HCT116 (cell line): ENCODE results near the gene NLRP5. TPM values are rescaled to one million over a fixed set of nuclear protein-coding genes. Genes with fewer than 3 reads are reported as not detected.

Source experiments
- ATAC-seq: fragments of 200-7000 bp; cut with Tn5 transposase; 2 replicates; pipeline ENCODE4 v1.9.1; 2020; ENCODE audit warnings: mild to moderate bottlenecking, moderate library complexity
- BruUV-seq: library from RNA; stranded (reverse); fragments of 400-500 nt; replicated peaks from 2 replicates; lab custom pipeline; 2021; lab: Mats Ljungman, UMichigan
- CTCF ChIA-PET: fragments of 300-600 bp; sonication (Branson Sonifier 250); formaldehyde crosslinking; loops from one replicate; lab custom pipeline; 2021; ENCODE audit warnings: antibody characterized with exemption; lab: Charles Lee
- POLR2A ChIA-PET: fragments of 300-600, 350-600 bp; sonication (Branson Sonifier 250); formaldehyde crosslinking; loops from one replicate; lab custom pipeline; 2021; ENCODE audit warnings: antibody characterized with exemption; lab: Charles Lee
- RAD21 ChIA-PET, 2 experiments: fragments of 300-600 bp; sonication (Branson Sonifier 250); formaldehyde crosslinking; loops; one replicate each; lab custom pipeline; 2023; ENCODE audit warnings: low total read pairs in 2 of 2; ENCODE audit not compliant: uncharacterized antibody in 2 of 2, unreplicated experiment in 2 of 2, low non-redundant PET in 1 of 2; lab: Charles Lee
- DNase-seq: peaks from one replicate; pipeline ENCODE4 v3.0.0-alpha.2; 2010; ENCODE audit warnings: low read depth, low spot score
- H2AFZ ChIP-seq: fragments of 200-600 bp; shearing (Covaris generic), sonication (generic); 2 replicates; pipeline ENCODE4 v1.6.1; 2017; ENCODE audit warnings: low read depth, mixed run types, mixed read lengths, antibody characterized with exemption, low read length; ENCODE audit not compliant: poor library complexity, severe bottlenecking
- H3K27ac ChIP-seq: 2 replicates; pipeline ENCODE4 v1.5.1; 2012; ENCODE audit warnings: low read depth, low read length
- H3K27me3 ChIP-seq: fragments of 200-600 bp; sonication (generic); 2 replicates; pipeline ENCODE4 v1.6.1; 2016; ENCODE audit warnings: mixed run types, low read length, mixed read lengths; ENCODE audit not compliant: insufficient read depth
- H3K36me3 ChIP-seq, 2 experiments: fragments of 200-500 bp in 1 of 2; fragments of 200-600 bp in 1 of 2; sonication (Bioruptor generic) in 1 of 2; sonication (generic) in 1 of 2; 2 replicates each; pipeline versions ENCODE4 v1.5.1 to v1.6.1; 2014 to 2016; ENCODE audit warnings: low read length in 2 of 2, inconsistent platforms in 1 of 2, mixed read lengths in 1 of 2, mixed run types in 1 of 2; ENCODE audit not compliant: insufficient read depth in 2 of 2, control insufficient read depth in 1 of 2
- H3K4me1 ChIP-seq, 2 experiments: fragments of 200-600 bp in 1 of 2; sonication (generic) in 1 of 2; 2 replicates each; pipeline versions ENCODE4 v1.5.1 to v1.6.1; 2012 to 2017; ENCODE audit warnings: low read length in 2 of 2, inconsistent platforms in 1 of 2, mild to moderate bottlenecking in 1 of 2, mixed read lengths in 1 of 2, mixed run types in 1 of 2, moderate library complexity in 1 of 2; ENCODE audit not compliant: insufficient read depth in 2 of 2, control insufficient read depth in 1 of 2
- H3K4me2 ChIP-seq: fragments of 200-600 bp; sonication (generic); 2 replicates; pipeline ENCODE4 v1.6.1; 2017; ENCODE audit warnings: mixed run types, low read length, mixed read lengths
- H3K4me3 ChIP-seq, 2 experiments: fragments of 200-600 bp in 1 of 2; sonication (generic) in 1 of 2; replicated peaks in 1 of 2; 2 replicates each; pipeline ENCODE4 v1.5.1; 2011 to 2016; ENCODE audit warnings: low read length in 2 of 2, control low read depth in 1 of 2, low read depth in 1 of 2, mild to moderate bottlenecking in 1 of 2, mixed read lengths in 1 of 2, mixed run types in 1 of 2
- H3K79me2 ChIP-seq: fragments of 200-600 bp; sonication (generic); 2 replicates; pipeline ENCODE4 v1.6.1; 2017; ENCODE audit warnings: mild to moderate bottlenecking, mixed run types, low read length, moderate library complexity, mixed read lengths; ENCODE audit not compliant: insufficient read depth
- H3K9ac ChIP-seq: fragments of 200-600 bp; sonication (generic); 2 replicates; pipeline ENCODE4 v1.6.1; 2016; ENCODE audit warnings: low read length, mixed read lengths
- H3K9me2 ChIP-seq: fragments of 200-600 bp; sonication (generic), shearing (Covaris generic); 2 replicates; pipeline ENCODE4 v1.6.1; 2017; ENCODE audit warnings: mixed run types, mild to moderate bottlenecking, moderate library complexity; ENCODE audit not compliant: insufficient read depth
- H3K9me3 ChIP-seq, 2 experiments: fragments of 200-500 bp in 1 of 2; fragments of 200-600 bp in 1 of 2; sonication (Bioruptor generic) in 1 of 2; sonication (generic) in 1 of 2; 2 replicates each; pipeline ENCODE4 v1.6.1; 2014 to 2017; ENCODE audit warnings: low read length in 2 of 2, mixed read lengths in 2 of 2, inconsistent platforms in 1 of 2, low read depth in 1 of 2, mild to moderate bottlenecking in 1 of 2, mixed run types in 1 of 2, moderate library complexity in 1 of 2; ENCODE audit not compliant: control insufficient read depth in 1 of 2, insufficient read depth in 1 of 2
- H4K20me1 ChIP-seq: fragments of 200-600 bp; sonication (generic), shearing (Covaris generic); 2 replicates; pipeline ENCODE4 v1.6.1; 2017; ENCODE audit warnings: mixed run types, mild to moderate bottlenecking, moderate library complexity; ENCODE audit not compliant: insufficient read depth
- CTCF ChIP-seq, 3 experiments: fragments of 200-600 bp in 1 of 3; sonication (generic) in 1 of 3; IDR thresholded peaks in 2 of 3; conservative IDR thresholded peaks in 1 of 3; 2 replicates each; pipeline ENCODE4 v1.5.1; 2012 to 2017; ENCODE audit warnings: low read depth in 2 of 3, low read length in 2 of 3, antibody characterized with exemption in 1 of 3, borderline replicate concordance in 1 of 3, control low read depth in 1 of 3, mild to moderate bottlenecking in 1 of 3, mixed read lengths in 1 of 3, mixed run types in 1 of 3, moderate library complexity in 1 of 3; ENCODE audit not compliant: insufficient read depth in 1 of 3
- EGR1 ChIP-seq: IDR thresholded peaks from 2 replicates; pipeline ENCODE4 v1.6.1; 2012; ENCODE audit warnings: low read depth
- ELF1 ChIP-seq: IDR thresholded peaks from 2 replicates; pipeline ENCODE4 v1.6.1; 2012; ENCODE audit warnings: low read depth, borderline replicate concordance
- EZH2phosphoT487 ChIP-seq: fragments of 200-600 bp; IDR thresholded peaks from 2 replicates; pipeline ENCODE4 v1.6.1; 2018; ENCODE audit warnings: antibody characterized with exemption, borderline replicate concordance
- RAD21 ChIP-seq: IDR thresholded peaks from 2 replicates; pipeline ENCODE4 v1.6.1; 2012; ENCODE audit warnings: low read depth, mild to moderate bottlenecking
- REST ChIP-seq: IDR thresholded peaks from 2 replicates; pipeline ENCODE4 v1.6.1; 2012; ENCODE audit warnings: low read depth
- SIN3A ChIP-seq: IDR thresholded peaks from 2 replicates; pipeline ENCODE4 v1.6.1; 2012; ENCODE audit warnings: low read depth
- SRF ChIP-seq: IDR thresholded peaks from 2 replicates; pipeline ENCODE4 v1.6.1; 2012; ENCODE audit warnings: low read depth
- intact Hi-C: fragments of 100-400 bp; cut with micrococcal nuclease; formaldehyde crosslinking; loops from 2 replicates; pipeline ENCODE4 v1.10.0; 2022
- total RNA-seq: library from RNA; stranded (reverse); gene quantifications from one replicate; pipeline ENCODE4 v1.2.1, GENCODE V29; 2021; ENCODE audit not compliant: unreplicated experiment

Gene NLRP5
- total RNA-seq, 1 experiment from 2014 or later = 0.30 TPM

DNA sequence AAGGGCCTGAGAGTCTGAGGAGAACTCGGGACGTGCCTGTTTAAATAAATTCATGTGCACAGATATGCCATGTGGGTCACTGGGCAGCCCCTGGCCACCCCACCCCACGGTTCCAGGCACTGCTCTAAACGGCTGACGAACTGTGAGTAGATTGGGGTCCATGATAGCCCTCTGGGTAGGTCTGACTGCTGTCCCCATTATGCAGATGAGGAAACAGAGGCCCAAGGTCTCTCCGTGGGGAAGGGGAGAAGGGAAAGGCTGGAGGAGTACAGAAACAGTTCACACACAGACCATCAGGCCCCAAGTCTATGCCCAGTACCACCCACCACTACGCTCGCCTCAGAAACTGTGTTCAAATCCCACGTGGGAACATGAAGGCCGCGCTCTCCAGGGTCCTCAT lies 120.4 kb downstream of the NLRP5 start (continued):
- TF ChIP-seq REST (no peak), CTCF (IDR thresholded peaks at IDR 0.05 in 2 of 3, conservative IDR thresholded peaks at IDR 0.05 in 1 of 3; ENCODE audit: borderline replicate concordance in 1 of 3, insufficient read depth in 1 of 3, low read depth in 2 of 3, low read length in 2 of 3) (no peak), ELF1 (no peak)

GRCh38 chr19:56107626-56108351 lies 121.2 kb downstream of the NLRP5 start:
- ChIA-PET RAD21 (no interaction called here), CTCF (no interaction called here), POLR2A (no interaction called here)
- Histone ChIP-seq H3K4me2 (no peak overlapping the region), H3K27me3 (no peaks in the 10 kb centered on the region), H3K9me2 (no peaks in the 10 kb centered on the region), H3K9ac (no peak overlapping the region), H4K20me1 (peaks cover 4% of the 10 kb centered on the region; the same call in 1 of the 2 replicates), H3K36me3 (no peaks in the 10 kb centered on the region; a peak in 1 of 4 replicates), H3K4me1 (peaks cover 0 to 9% of the 10 kb centered on the region in 2 experiments; a peak in 1 of 4 replicates), H2AFZ (no peak overlapping the region), H3K79me2 (peaks cover 93% of the 10 kb centered on the region), H3K9me3 (no peaks in the 10 kb centered on the region), H3K27ac (no peak overlapping the region), H3K4me3 (no peak overlapping the region)
- DNase-seq = no peak
- BruUV-seq = no TSS peak
- no peak for ATAC-seq
- TF ChIP-seq EZH2phosphoT487 (no peak), CTCF (IDR thresholded peaks at IDR 0.05 in 2 of 3, conservative IDR thresholded peaks at IDR 0.05 in 1 of 3; ENCODE audit: borderline replicate concordance in 1 of 3, insufficient read depth in 1 of 3, low read depth in 2 of 3, low read length in 2 of 3) (no peak), SRF (no peak), EGR1 (no peak), RAD21 (no peak), SIN3A (no peak)
- intact Hi-C loops = no loop called here
